A673 (cell line): ENCODE data around the gene AAGAB. TPM values are rescaled to one million over a fixed set of nuclear protein-coding genes. Genes with fewer than 3 reads are reported as not detected.

Experiments used
- BruUV-seq: library from RNA; stranded (reverse); fragments of 400-500 nt; replicated peaks from 2 replicates; lab custom pipeline; 2021; lab: Mats Ljungman, UMichigan
- CTCF ChIA-PET: fragments of 300-600 bp; sonication (Branson Sonifier 250); formaldehyde crosslinking; loops from one replicate; lab custom pipeline; 2022; ENCODE audit warnings: antibody characterized with exemption; lab: Charles Lee
- POLR2A ChIA-PET: fragments of 300-600 bp; sonication (Branson Sonifier 250); formaldehyde crosslinking; loops from one replicate; lab custom pipeline; 2022; ENCODE audit warnings: antibody characterized with exemption; ENCODE audit not compliant: low non-redundant PET; lab: Charles Lee
- DNase-seq: peaks from one replicate; pipeline ENCODE4 v3.0.0-alpha.2; 2015; ENCODE audit warnings: low spot score
- H3K27ac ChIP-seq: fragments of 200-600 bp; sonication (generic); 2 replicates; pipeline ENCODE4 v1.5.1; 2016; ENCODE audit warnings: mixed run types, low read depth, mild to moderate bottlenecking, mixed read lengths, antibody characterized with exemption, low read length; ENCODE audit not compliant: poor library complexity, severe bottlenecking
- H3K27me3 ChIP-seq: fragments of 200-600 bp; sonication (generic); replicated peaks from 2 replicates; pipeline ENCODE4 v1.6.1; 2017; ENCODE audit warnings: mixed run types, low read depth, mild to moderate bottlenecking, mixed read lengths, antibody characterized with exemption, low read length; ENCODE audit not compliant: insufficient read depth, poor library complexity
- H3K36me3 ChIP-seq: fragments of 200-600 bp; sonication (generic); 2 replicates; pipeline ENCODE4 v1.6.1; 2016; ENCODE audit warnings: mixed run types, mild to moderate bottlenecking, mixed read lengths, antibody characterized with exemption, low read length; ENCODE audit not compliant: insufficient read depth, poor library complexity, severe bottlenecking
- H3K4me1 ChIP-seq: fragments of 200-600 bp; sonication (generic); 2 replicates; pipeline ENCODE4 v1.6.1; 2017; ENCODE audit warnings: mixed run types, mild to moderate bottlenecking, mixed read lengths, antibody characterized with exemption, low read length; ENCODE audit not compliant: insufficient read depth, poor library complexity, severe bottlenecking
- H3K4me3 ChIP-seq: fragments of 200-600 bp; sonication (generic); 2 replicates; pipeline ENCODE4 v1.5.1; 2016; ENCODE audit warnings: low read depth, mixed run types, mild to moderate bottlenecking, mixed read lengths, low read length; ENCODE audit not compliant: poor library complexity, severe bottlenecking
- H3K9me3 ChIP-seq: fragments of 200-600 bp; sonication (generic); 2 replicates; pipeline ENCODE4 v1.6.1; 2016; ENCODE audit warnings: mixed run types, low read depth, mild to moderate bottlenecking, mixed read lengths, antibody characterized with exemption, low read length; ENCODE audit not compliant: poor library complexity, severe bottlenecking
- EZH2 ChIP-seq: fragments of 200-600 bp; sonication (generic); IDR thresholded peaks from 2 replicates; pipeline ENCODE4 v1.6.1; 2017; ENCODE audit warnings: borderline replicate concordance, low read depth, mild to moderate bottlenecking, mixed read lengths, antibody characterized with exemption, low read length; ENCODE audit not compliant: poor library complexity, severe bottlenecking
- intact Hi-C: fragments of 100-400 bp; cut with micrococcal nuclease; formaldehyde crosslinking; loops from one replicate; pipeline ENCODE4 v1.10.0; 2022; ENCODE audit not compliant: unreplicated experiment
- total RNA-seq: library from RNA; stranded (reverse); gene quantifications from 2 replicates; pipeline ENCODE4 v1.2.3, GENCODE V29; 2021
- TF ChIP-seq, protein P1 (sequence below): fragments of 300-800, 200-600 bp; sonication (generic); conservative IDR thresholded peaks from 2 replicates; pipeline ENCODE4 v1.5.1; 2017; ENCODE audit warnings: low read depth, mild to moderate bottlenecking, antibody characterized with exemption, low read length, moderate library complexity, mixed read lengths

The AAGAB gene
- total RNA-seq, 1 experiment from 2014 or later, result 54.8 TPM

DNA sequence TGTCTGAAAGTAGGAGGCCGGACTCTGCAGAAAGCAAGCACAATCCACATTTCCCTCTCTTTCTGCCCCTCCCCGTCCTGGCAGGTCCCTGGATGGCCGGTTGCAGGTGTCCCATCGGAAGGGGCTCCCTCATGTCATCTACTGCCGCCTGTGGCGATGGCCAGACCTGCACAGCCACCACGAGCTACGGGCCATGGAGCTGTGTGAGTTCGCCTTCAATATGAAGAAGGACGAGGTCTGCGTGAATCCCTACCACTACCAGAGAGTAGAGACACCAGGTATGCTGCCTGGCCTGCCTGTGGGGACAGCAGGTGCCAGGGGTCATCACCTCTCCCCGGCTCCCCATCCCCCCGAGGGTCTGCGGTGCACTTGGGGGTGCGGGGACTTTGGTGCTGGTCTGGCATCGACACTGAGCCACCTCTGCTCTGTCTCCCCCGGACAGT, 89.6 kb downstream of the AAGAB start:
- H3K27ac ChIP-seq, result peak overlapping the region; percentile 80
- no peak for DNase-seq
- H3K9me3 ChIP-seq, result no peaks in the 10 kb centered on the region
- intact Hi-C loops, result no loop called here
- peaks cover 77% of the 10 kb centered on the region for H3K4me1 ChIP-seq
- H3K36me3 ChIP-seq, result peaks cover 4% of the 10 kb centered on the region
- H3K27me3 ChIP-seq, result no peaks in the 10 kb centered on the region
- TF ChIP-seq EZH2, result no peak
- TF ChIP-seq, protein P1, sequence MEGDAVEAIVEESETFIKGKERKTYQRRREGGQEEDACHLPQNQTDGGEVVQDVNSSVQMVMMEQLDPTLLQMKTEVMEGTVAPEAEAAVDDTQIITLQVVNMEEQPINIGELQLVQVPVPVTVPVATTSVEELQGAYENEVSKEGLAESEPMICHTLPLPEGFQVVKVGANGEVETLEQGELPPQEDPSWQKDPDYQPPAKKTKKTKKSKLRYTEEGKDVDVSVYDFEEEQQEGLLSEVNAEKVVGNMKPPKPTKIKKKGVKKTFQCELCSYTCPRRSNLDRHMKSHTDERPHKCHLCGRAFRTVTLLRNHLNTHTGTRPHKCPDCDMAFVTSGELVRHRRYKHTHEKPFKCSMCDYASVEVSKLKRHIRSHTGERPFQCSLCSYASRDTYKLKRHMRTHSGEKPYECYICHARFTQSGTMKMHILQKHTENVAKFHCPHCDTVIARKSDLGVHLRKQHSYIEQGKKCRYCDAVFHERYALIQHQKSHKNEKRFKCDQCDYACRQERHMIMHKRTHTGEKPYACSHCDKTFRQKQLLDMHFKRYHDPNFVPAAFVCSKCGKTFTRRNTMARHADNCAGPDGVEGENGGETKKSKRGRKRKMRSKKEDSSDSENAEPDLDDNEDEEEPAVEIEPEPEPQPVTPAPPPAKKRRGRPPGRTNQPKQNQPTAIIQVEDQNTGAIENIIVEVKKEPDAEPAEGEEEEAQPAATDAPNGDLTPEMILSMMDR, result 0 out of 2 replicates have a peak, but pooled peaks have one; percentile 12
- H3K4me3 ChIP-seq, result no peak overlapping the region
- ChIA-PET POLR2A (no interaction called here), CTCF (no interaction called here)
- BruUV-seq, result no TSS peak

DNA sequence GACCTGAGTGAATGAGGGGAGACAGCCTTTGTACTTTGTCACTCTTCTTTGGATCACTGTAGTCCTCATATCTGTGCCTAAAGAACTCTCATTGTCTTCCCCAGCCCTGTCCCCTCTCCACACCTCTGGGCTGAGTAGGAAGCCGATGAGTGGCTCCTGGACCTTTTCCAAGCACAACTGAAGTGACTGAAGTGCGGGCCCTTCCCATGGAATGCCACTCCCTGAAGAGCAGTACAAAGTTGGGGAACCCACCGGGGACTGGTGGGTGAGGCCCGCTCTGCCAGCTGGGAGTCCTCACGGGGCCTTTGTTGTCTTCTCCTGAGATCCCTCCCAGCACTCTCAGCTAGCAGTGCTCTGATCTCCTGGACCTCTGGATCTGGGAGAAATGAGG, 90.1 kb downstream of the AAGAB start:
- Histone ChIP-seq H3K4me1 (peaks cover 82% of the 10 kb centered on the region), H3K4me3 (no peak overlapping the region), H3K27ac (peak overlapping the region; percentile 80), H3K36me3 (peaks cover 4% of the 10 kb centered on the region), H3K27me3 (no peaks in the 10 kb centered on the region), H3K9me3 (no peaks in the 10 kb centered on the region)
- POLR2A ChIA-PET, result no interaction called here
- BruUV-seq, result no TSS peak
- CTCF ChIA-PET, result no interaction called here
- DNase-seq, result no peak
- TF ChIP-seq, protein P1, result no peak
- TF ChIP-seq EZH2, result no peak
- intact Hi-C loops, result no loop called here

DNA sequence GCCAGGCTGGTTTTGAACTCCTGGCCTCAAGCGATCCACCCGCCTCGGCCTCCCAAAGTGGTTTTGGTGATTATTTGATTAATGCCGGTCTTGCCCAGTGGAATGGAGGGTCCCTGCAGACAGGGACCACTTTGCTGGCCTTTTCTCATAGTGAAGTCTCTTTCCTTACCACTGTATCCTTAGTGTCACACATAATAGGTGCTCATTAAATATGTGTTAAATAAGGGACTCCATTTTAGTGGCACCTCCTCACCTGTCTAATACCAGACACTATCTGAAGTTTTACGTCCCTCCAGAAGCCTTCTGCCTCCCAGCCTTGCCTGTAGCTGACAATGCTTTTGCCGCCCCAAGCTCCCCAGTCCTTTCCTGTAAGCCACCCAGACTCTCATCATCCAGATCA, 91.3 kb downstream of the AAGAB start:
- CTCF ChIA-PET, result no interaction called here
- POLR2A ChIA-PET, result interaction anchor here (0.7 kb wide), 2 partner anchors 37 to 58 kb away, joined by 3 to 11 read pairs; no protein-coding TSS in a partner anchor
- H3K27ac ChIP-seq, result peak overlapping the region; percentile 39
- no peak overlapping the region for H3K4me3 ChIP-seq
- peaks cover 87% of the 10 kb centered on the region for H3K4me1 ChIP-seq
- DNase-seq, result no peak
- no peaks in the 10 kb centered on the region for H3K9me3 ChIP-seq
- intact Hi-C loops, result no loop called here
- TF ChIP-seq, protein P1, result no peak
- no peak for TF ChIP-seq EZH2
- no TSS peak for BruUV-seq
- no peaks in the 10 kb centered on the region for H3K27me3 ChIP-seq
- H3K36me3 ChIP-seq, result peaks cover 4% of the 10 kb centered on the region
